HG02798 (cell line): Measurements from ENCODE around the gene DCANP1.
"Not testable (repeated sequence)": the region's sequence is repeated elsewhere in the genome, so short reads cannot be mapped to it uniquely, and the experiment has no call there.

ENCODE experiments used
- ATAC-seq: cut with Tn5 transposase; IDR thresholded peaks from one replicate; pipeline ENCODE4 v1.9.1; 2021; ENCODE audit warnings: mild to moderate bottlenecking; ENCODE audit not compliant: unreplicated experiment, poor library complexity

The DCANP1 gene, protein sequence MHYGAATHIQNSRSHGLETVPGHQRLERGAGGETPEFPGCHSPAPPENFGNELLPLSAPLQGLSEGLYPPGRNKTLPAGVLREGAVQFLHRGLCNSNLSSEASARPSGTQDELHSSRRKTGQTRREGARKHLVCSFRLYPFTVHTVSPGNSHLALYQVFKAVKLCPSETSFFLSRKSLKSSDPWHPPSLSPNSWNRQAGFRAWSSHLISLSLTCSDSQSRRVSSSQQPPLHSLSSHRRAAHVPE

DNA sequence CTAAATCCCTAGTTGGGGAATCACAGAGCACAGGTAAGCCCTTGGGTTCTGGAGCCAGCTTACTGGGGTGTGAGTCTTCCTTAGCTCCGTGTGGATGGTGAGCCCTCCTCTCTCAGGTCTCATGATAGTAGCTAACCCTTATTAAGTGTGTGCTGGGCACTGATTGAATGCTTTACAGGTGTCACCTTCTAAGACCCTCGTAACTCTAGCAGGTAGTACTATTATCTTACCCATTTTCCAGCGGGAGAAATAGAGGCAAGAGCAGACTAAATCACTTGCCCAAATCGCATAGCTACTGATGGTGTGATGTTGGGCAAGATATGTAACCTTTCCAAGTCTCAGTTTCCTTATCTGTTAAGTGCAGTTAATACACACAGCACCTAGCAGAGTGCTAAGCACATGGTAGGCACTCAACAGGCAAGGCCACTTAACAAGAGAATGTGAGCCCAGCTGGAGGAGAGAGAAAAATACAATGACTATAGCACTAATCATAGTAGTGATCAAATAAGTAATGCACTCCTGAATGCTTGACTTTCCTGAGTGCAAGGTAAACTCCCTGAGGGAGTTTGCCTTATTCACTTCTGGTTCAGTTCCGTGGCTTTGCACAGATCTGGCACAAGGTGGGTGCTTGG is at the start of gene DCANP1:
TSS of gene DCANP1 (minus strand) at position 51 of the 632 bp plus-strand sequence. CDS start 240 bp downstream, outside the sequence.
- no peak for ATAC-seq

DNA sequence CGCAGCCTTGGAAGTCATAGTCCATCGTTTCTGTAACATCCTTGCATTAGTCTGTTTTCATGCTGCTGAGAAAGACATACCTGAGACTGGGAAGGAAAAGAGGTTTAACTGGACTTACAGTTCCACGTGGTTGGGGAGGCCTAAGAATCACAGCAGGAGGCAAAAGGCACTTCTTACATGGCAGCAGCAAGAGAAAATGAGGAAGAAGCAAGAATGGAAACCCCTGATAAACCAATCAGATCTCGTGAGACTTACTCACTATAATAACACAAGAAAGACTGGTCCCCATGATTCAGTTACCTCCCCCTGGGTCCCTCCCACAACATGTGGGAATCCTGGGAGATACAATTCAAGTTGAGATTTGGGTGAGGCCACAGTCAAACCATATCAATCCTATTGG is 48.4 kb upstream of the DCANP1 start:
- ATAC-seq: not testable (repeated sequence)

DNA sequence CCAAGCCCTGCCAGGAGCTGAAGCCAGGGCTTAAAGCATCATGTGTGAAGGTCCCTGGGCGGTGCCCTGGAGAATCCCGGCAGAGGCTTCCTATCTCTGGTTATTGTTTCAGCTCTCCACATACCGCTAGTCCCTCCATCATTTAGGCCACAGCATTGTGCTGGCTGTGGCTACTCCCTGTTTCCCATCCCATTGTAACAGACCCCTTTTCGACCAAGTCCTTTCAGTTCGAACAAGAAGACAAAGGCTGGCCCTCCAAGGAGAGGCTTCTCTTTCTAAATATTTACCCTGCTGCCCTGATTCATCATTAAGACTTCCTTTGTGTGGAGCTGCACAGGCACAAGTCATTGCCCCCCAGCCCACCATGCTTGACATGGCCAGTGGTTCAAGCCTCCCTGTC is 47.0 kb upstream of the DCANP1 start:
- ATAC-seq: no peak

DNA sequence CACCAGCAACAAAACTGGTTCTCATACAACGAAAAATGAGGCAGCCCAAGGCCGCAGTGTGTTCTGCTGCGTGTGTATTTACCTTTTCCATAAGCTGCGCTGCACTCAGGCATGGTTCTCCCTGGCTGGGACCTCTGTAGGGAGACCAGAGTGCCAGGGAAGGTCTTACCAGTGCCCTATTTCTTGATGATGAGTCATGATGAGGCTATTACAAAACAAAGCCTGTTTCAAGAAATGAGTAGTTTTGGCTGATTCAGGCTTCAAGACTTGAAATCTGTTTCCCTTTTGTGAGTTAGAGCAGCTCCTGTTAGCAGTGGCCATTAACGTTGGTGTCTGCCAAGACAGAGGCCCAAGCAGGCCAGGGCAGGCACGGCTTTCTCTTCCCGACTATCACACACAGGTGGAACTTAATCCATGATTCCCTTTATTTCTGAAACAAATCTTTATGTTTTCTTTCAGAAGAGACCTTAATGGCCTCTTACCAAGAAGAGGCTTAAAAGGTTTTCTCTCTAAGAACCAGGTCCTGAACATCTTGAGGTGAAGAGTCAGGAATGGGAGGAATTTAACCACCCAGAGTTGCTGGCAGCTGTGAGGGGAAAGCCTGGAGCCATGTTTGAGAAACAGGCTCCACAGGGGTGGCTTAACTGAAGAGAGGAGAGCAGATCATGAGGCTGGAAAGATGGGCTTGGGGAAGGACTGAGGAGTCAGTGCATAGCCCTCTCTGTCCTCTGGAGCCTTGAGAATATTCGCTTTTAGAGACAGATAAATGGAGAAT is 46.4 kb upstream of the DCANP1 start:
- no peak for ATAC-seq

DNA sequence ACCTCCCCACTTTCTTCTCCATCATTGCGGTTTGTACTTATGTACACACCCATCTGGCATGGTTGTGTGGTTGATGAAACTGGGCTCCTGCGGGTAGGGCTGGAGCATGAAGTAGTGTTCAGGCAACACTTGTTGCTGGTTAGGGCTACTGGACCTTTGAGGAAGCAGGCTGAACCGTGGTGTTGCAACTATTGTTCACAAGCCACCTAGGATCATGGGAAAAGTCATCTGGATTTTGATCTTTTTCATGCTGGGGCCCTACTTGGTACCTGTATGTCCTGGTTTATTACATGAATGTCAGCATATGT is 45.1 kb upstream of the DCANP1 start:
- no peak for ATAC-seq

DNA sequence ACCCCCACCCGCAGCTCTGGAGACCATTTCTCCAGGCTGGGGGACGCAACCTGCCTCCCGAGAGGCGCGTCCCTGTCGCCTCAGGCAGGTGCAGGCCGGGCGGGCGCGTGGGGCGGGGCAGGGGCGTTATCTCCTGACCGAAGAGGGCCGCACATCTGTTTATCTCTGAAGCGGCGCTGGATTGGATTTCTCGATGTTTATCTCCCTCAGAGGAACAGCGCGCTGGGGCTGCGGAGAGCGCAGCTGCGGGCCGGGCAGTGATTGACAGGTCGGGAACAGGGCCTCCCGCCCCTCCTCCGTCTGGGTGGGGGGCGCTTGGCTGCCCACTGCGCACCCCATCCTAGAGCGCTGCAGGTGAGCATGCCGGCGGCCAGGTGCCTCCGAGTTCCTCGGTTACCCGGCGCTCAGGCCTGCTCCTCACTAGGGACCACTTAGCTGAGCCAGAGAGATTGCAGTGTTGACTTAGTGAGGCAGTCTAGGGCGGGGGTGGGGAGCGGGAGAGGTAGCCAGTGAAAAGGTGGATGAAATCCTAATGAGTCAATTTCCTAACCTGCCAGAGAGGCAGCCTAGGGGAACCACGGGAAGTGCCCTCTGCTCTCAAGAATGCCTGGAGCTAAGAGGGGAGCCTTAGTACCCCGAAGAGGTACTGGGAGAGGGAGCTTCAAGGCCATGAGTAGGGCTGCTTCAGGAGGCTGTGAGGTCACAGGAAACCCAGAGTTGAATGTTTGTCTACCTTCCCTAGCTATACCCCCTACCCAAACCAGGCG is 44.6 kb upstream of the DCANP1 start:
- ATAC-seq: no peak

DNA sequence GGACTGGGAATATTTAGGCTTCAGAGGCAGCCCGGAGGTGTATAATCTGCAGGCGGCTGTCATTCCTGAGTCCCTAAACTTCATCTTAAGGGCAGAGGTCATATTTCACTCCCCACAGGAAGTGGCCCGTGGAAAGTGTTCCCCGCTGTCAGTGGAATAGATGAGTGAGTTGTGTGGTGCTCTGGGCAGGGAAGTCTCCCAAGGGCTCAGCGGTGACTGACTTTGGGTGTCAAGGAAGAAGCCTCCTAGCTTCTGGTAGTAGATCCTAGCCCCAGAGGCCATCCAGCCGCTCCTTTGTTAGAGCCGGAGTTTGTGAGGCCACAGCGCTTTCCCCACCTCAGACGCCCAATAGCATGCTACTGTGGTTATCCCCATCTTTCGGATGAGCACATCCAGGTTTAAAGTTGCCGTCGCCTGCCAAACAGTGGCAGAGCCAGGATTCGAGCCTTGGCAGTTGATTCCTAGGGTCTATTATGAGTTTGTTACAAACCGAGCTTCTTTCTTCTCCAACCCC is 43.9 kb upstream of the DCANP1 start:
- ATAC-seq: no peak

DNA sequence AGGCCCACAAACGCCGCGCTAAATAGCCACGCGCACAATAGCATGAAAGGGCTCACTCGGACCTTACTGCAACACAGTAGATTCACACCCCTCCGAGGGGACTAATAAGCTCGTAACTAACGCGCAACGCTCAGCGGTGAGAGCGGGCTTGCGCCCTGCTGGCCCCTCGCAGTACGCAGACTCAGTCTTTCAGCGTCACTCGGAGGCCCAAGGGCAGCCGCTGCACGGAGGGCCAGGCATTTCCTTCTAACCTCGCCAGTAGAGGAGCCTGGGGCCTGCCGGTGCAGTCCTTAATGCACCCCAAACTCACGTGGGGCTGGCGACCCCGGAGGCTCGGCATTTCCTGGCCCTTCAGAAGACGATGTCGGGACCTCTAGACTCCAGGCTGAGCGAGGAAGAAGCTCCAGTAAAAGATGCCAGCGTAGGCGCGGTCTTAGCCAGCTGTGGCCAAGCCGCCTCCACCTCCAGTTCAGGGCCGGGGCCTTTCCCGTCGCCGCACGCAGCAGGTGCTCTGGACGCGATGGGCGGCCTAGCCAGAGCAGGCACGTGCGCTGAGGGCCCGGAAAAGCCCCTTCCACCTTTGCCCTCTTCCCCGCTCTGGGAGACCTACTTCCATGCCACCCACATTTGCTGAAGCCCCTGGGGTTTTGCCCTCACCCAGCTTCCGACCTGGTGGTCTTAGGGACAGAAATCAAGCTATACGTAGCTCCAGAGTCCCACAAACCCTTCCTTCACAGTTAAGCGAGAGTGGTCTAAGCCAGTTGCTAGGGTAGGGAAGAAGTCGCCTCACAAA is 43.3 kb upstream of the DCANP1 start:
- no peak for ATAC-seq

DNA sequence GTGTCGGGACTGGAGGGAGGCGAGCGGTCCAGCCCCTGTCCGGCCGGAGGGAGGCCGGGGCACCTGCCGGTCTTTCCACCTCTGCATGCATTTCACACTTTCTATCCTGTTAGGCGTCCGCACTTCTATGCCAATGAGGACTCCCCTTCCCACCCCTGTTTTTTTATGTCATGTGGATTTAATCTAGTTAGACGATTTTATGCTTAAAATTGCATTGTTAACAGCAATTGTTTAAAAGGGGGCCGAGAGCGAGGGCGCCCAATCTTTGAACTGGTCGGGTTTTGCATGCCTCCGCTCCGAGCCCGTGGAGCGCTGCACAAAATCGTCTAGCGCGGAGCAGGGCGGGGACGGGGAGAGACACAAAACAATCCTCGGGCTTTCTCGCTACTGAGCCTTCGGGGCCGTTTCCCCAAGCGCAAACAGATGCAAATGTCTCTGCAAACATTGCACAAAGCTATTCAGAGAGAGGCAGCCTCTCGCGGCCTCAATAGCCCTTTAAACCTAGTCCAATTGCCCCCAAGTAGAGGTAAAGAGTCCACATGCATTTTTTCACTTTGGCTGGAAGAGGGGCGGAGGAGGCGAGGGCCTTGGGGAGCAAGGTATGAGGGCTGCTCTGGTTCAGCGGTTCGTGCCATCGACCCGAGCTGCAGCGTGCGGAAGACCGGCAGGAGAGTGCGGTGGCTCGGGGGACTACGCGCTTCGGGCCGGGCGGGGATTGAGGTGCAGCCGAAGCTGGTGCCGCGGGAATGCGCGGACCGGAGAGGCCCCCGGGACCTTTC is 42.5 kb upstream of the DCANP1 start:
- ATAC-seq: no peak

DNA sequence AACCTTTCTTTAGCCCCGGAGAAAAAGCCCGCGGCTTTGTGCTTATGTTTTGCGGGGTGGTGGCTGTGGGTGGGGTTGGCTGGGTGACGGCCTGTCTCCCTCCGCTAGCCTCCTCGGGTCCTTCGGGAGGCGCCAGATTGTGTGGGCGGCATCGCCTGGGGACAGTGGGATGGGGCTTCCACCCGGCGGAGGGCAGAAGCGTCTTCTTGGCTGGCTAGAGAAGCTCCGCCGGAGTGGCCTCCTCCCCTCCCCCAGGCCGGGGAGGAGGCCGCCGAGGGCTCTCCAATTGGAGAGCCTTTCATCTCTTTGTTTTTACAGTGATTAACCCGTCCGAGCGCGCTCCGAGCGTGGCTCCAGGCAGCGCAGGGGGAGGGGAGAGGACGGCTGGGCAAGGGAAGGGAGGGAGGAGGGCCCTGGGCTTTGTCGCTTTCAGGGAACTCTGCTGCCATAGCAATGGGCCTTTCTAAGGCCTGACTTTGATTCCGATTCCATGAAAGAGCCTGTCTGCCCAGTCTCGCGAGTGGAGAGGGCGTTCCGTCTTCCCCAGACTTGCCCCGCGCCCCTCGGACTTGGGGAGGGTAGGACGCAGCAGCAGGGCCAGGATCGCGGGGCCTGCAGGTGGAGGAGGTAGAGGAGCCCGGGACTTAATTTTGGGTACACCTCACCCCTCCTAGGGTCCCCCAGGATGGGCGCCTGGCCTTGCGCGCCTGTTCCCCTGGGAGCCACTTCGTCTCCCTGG is 41.7 kb upstream of the DCANP1 start:
- ATAC-seq: no peak

DNA sequence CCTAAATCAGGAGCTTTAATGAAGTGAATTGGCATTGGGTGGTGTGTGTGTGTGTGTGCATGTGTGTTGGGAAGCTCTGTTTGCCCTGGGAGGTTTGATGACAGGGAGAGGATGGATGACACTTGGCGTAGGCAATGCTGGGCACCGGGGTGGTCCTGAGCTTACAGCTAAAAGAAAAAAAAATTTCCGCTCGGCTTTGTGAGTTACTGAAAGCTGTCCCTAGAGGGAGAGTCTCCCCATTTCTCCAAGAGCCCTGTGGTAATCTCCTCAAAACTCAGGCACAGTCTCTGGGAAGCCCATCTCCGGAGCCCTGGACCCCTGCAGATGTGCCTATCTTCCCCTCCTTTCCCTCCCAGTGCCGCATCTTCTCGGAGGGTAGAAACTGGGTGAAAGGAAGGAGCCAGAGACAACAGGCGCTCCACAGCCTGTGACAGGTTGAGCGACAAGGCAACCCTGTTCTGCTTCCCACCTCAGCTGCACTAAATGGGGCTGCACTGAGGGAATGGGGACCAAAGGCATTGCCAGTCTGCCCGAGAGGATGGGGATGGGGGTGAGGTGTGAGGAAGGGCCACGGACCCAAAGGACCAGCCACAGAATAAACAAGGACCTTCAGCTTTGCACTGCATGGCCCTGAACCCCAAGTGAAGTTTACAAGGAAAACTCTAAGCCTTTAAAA is 40.8 kb upstream of the DCANP1 start:
- ATAC-seq: no peak

DNA sequence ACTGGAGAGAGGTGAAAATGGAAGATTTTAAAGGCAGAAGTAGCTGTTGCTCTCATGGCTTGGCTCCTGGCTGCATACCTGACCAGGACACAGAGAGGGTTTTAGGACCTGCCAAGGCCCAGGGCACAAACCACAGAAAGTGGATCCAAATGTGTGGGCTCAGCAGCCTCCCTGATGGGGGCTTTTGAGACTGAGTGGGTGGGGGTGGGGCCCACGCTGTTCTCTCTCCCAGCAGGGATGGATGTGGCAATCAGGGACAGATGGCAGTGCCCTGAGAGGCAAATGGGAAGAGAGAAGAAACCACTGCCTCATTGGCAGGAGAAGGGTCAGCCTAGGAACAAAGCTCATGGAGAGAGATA is 39.9 kb upstream of the DCANP1 start:
- no peak for ATAC-seq

DNA sequence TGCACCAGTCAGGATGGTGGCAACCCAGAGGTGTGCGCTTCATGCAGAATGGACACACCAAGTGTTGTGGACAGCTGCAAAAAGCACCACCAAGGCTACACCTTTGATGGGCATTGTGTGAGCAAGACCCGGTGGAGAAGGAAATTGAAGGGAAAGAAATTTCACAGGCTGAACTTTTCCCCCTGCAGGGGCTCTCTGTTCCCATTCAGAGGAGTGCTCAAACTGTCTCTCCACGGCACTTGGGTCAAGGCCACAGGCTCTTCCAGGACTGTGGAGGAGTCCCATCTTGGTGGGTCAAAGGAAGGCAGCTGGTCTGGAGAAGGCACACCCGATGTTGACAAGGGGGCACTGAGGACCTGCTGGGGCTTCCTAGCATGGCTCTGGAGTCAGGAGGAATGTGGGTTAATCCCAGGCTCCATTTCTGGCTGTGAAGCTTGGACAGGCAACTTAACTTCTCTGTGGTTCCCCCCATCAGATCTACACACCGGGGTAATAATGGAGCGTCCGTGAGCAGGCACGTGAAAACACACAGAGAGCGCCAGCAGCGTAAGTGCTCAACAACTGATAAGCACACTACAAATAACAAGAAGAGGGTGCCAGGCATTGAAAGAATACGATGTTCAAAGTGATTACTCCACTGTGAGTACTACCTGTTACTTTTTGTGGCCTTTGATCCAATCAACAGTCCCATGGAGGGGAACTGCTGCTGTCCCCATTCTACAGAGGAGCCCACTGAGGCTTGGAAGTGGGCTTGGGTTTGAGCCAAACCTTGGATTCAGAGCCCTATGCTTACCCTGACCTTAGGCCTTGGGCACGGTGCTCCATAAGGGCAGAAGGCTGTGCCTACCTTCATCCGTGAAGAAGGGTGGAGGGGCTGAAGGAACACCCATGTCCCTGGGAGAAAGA is 39.2 kb upstream of the DCANP1 start:
- ATAC-seq: no peak

DNA sequence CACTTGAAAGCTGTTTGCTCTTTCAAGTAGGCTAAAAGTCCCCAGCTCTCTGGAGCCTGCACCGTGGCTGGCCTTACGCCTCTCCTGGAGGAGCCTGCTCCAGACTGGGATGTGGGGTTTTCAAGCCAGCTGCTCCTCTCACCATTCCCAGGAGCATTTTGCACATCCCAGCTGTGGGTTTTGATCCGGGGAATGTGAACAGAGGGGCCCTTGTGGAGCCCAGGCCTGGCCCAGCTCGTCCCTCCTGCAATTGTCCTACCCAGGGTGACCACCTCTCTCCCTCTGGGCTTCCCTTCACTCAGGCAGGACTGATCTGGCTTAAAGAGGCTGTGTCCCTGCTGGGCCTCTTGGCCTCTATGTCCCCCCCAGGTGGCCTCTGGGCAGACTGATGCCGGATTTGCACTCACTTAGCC is 37.5 kb upstream of the DCANP1 start:
- ATAC-seq: no peak

DNA sequence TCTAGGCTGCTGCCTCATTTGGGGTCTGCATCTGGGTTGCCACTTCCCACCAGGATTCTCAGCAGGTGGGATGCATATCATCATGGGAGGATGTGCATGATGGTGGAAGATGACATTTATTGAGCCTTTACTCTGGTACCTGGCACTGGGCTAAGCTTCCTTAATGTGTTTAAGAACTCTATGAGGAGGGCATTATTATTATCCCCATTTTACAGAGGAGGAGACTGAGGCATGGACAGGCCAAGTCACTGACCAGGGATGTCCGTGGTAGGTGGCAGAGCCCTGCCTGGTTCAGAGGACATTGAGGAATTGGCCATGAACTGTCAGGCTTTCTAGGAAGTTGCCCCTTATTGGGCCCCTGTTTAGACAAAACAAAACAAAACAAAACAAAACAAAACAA is 36.1 kb upstream of the DCANP1 start:
- no peak for ATAC-seq

DNA sequence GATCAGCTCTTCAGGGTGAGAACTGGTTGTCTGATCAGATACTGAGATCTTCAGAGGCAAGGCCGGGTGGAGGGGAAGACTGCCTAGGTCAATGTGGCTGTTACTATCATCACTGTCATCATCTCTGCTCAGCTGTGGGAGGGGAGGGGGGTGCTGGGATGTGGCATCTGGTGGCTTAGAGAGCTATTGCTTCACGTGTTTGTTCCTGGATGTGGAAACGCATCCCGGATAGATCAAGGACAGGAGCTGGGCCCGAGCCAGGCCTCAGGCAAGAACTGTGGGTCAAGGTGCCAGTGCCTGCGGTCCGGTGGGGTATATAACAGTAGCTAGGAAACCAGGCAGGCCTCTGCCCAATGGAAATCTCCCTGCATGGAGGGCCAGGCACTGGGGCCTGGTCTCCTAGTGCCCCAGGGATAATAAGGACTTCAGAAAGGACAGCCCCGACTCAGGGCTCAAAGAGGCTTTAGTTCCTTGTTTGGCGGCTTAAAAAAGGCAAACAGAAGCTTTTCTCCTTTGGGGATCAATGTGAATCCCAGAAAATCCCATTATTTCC is 35.3 kb upstream of the DCANP1 start:
- ATAC-seq: no peak

DNA sequence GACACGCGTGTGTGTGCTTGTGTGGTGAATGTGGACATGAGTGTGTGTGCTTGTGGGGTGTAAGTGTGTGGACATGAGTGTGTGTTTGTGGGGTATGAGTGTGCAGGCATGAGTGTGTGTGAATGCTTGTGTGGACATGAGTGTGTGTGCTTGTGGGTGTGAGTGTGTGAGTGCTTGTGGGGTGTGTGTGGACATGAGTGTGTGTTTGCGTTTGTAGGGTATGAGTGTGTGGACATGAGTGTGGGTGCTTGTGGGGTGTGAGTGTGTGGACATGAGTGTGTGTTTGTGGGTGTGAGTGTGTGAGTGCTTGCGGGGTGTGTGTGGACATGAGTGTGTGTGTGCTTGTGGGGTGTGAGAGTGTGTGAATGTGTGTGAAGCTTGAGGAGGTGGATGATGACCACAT is 34.8 kb upstream of the DCANP1 start:
- ATAC-seq: no peak
